Measurements from ENCODE around the gene AIP. TPM values are rescaled to one million over a fixed set of nuclear protein-coding genes. Genes with fewer than 3 reads are reported as not detected.

Gene AIP
- total and polyA plus RNA-seq, 2 of the 8 experiments (the other 6 are each of a cell fraction or from before 2014, with no cell fraction given) = 29.8 to 54.4 TPM

GRCh38 chr11:67505605-67506396 lies 23.0 kb downstream of the AIP start:
- H4K20me1 ChIP-seq (replicated peaks in 1 of 2; ENCODE audit: control insufficient read depth in 1 of 2, insufficient read depth in 2 of 2, low read length in 2 of 2) = peaks cover 6 to 16% of the 10 kb centered on the region in 2 experiments
- H3K9ac ChIP-seq (replicated peaks in 1 of 4; ENCODE audit: extremely low read depth in 1 of 4, low read depth in 3 of 4, low read length in 3 of 4) = no peak overlapping the region
- no peak for TF ChIP-seq HDAC6 (IDR thresholded peaks at IDR 0.05; ENCODE audit: low read depth, low read length)
- TF ChIP-seq CTCF (IDR thresholded peaks at IDR 0.05; ENCODE audit: control extremely low read depth in 1 of 3, insufficient read depth in 1 of 3, low read depth in 1 of 3, low read length in 3 of 3) = peak in 2 of 3 experiments; percentile 96 to 98; a peak in 3 of 4 replicates
- peak; percentile 39 for TF ChIP-seq ASH2L (IDR thresholded peaks at IDR 0.05; ENCODE audit: low read length)
- peak; percentile 75; the same call in 1 of the 2 replicates for TF ChIP-seq YY1 (IDR thresholded peaks at IDR 0.05; ENCODE audit: low read depth, low read length)
- TF ChIP-seq ZNF274 (IDR thresholded peaks at IDR 0.05; ENCODE audit: borderline replicate concordance, extremely low read depth, low read length) = no peak
- peak; percentile 50; the same call in 1 of the 2 replicates for TF ChIP-seq GABPA (IDR thresholded peaks at IDR 0.05; ENCODE audit: borderline replicate concordance, insufficient read depth, low read length)
- peak in 1 of 2 experiments; percentile 18; a peak in 1 of 3 replicates for TF ChIP-seq POLR2A (IDR thresholded peaks at IDR 0.05; ENCODE audit: control extremely low read depth in 1 of 2, low read depth in 2 of 2, low read length in 2 of 2)
- TF ChIP-seq TAF1 (IDR thresholded peaks at IDR 0.05; ENCODE audit: low read depth, low read length) = 0 out of 2 replicates have a peak, but pooled peaks have one; percentile 28
- 0 out of 2 replicates have a peak, but pooled peaks have one; percentile 16 for TF ChIP-seq CREB1 (IDR thresholded peaks at IDR 0.05)

More at GRCh38 chr11:67505605-67506396, 23.0 kb downstream of the AIP start:
- Histone ChIP-seq H3K36me3 (ENCODE audit: control insufficient read depth in 2 of 4, insufficient read depth in 4 of 4, low read length in 3 of 4) (peaks cover 0 to 8% (median 0%) of the 10 kb centered on the region in 4 experiments; a peak in 4 of 8 replicates), H3K18ac (ENCODE audit: extremely low read depth, low read length) (peak overlapping the region; percentile 38), H3K23me2 (ENCODE audit: low read depth, low read length) (peaks cover 23% of the 10 kb centered on the region), H4K5ac (ENCODE audit: insufficient read length, low read depth, low read length) (no peak overlapping the region), H2AK5ac (ENCODE audit: low read depth, low read length) (no peak overlapping the region; the same call in 1 of the 2 replicates), H3K4me2 (ENCODE audit: insufficient read depth in 1 of 2, low read depth in 2 of 2, low read length in 2 of 2) (peak overlapping the region; percentile 38 to 70), H3K4me3 (ENCODE audit: extremely low read depth in 1 of 4, insufficient read depth in 2 of 4, low read depth in 3 of 4, low read length in 4 of 4) (peak overlapping the region in 1 of 4 experiments; percentile 94; a peak in 3 of 8 replicates), H3K23ac (ENCODE audit: insufficient read length) (no peak overlapping the region), H3K14ac (ENCODE audit: insufficient read length) (no peak overlapping the region), H2BK120ac (replicated peaks; ENCODE audit: low read depth, low read length) (no peak overlapping the region), H2BK15ac (ENCODE audit: low read length) (no peak overlapping the region; the same call in 1 of the 2 replicates), H3K79me2 (ENCODE audit: control insufficient read depth in 1 of 2, insufficient read depth in 2 of 2, low read length in 2 of 2) (0 out of 4 replicates have a peak, but pooled peaks cover 0 to 8% of the 10 kb centered on the region in 2 experiments), H3K4me1 (replicated peaks in 1 of 4; ENCODE audit: control insufficient read depth in 3 of 4, insufficient read depth in 4 of 4, low read length in 3 of 4) (peaks cover 0 to 30% (median 10%) of the 10 kb centered on the region in 4 experiments; a peak in 6 of 7 replicates), H4K91ac (replicated peaks; ENCODE audit: insufficient read length, low read length) (no peak overlapping the region), H2BK5ac (ENCODE audit: low read depth, low read length) (no peak overlapping the region; the same call in 1 of the 2 replicates), H3K27ac (ENCODE audit: low read depth, low read length) (no peak overlapping the region), H2AFZ (ENCODE audit: low read length) (no peak overlapping the region), H3K9me3 (ENCODE audit: insufficient read depth in 2 of 2, low read depth in 1 of 2, low read length in 1 of 2) (no peaks in the 10 kb centered on the region), H3K4ac (replicated peaks; ENCODE audit: insufficient read length, low read depth, low read length) (no peak overlapping the region), H4K8ac (ENCODE audit: extremely low read depth, insufficient read depth, low read length) (no peak overlapping the region), H3K79me1 (ENCODE audit: low read depth, low read length) (no peaks in the 10 kb centered on the region), H3K27me3 (replicated peaks in 1 of 4; ENCODE audit: control insufficient read depth in 3 of 4, extremely low read depth in 1 of 4, insufficient read depth in 3 of 4, low read length in 3 of 4) (peaks cover 0 to 8% (median 4%) of the 10 kb centered on the region in 4 experiments; a peak in 3 of 7 replicates), H2BK12ac (ENCODE audit: low read depth, low read length) (no peak overlapping the region), H3K56ac (replicated peaks; ENCODE audit: insufficient read length, low read depth, low read length) (no peak overlapping the region), H2BK20ac (ENCODE audit: low read length) (no peak overlapping the region)
- 52% methylated on average over 17 of the region's 17 CpGs; no CpG with 5 or more reads in 1 of the 2 experiments for WGBS, 2 experiments (ENCODE audit: extremely low coverage in 1 of 2, insufficient coverage in 1 of 2, insufficient read length in 1 of 2, insufficient replicate concordance in 2 of 2, low coverage in 1 of 2, low lambda C conversion rate in 2 of 2, missing lambda C conversion rate in 1 of 2)
- DNase-seq (ENCODE audit: low read depth in 1 of 2, low spot score in 2 of 2) (peak; percentile 81 to 91), FAIRE-seq (no peak)
- ChIA-PET CTCF (ENCODE audit: partially characterized antibody) (interaction anchor here (0.8 to 2.0 kb wide), 8 partner anchors 10 to 124 kb away, joined by 3 to 8 read pairs (median 3); partner anchors contain the start of gene CABP4), POLR2A (ENCODE audit: partially characterized antibody) (interaction anchor here (0.6 to 1.5 kb wide), 4 partner anchors 15 to 135 kb away, joined by 3 to 4 read pairs (median 3); partner anchors contain the start of gene TMEM134)

Data from H1 (cell line).